HG02943 (cell line): ENCODE results near the gene P2RX2.

Source experiments
- ATAC-seq: cut with Tn5 transposase; IDR thresholded peaks from one replicate; pipeline ENCODE4 v1.9.1; 2021; ENCODE audit warnings: mild to moderate bottlenecking, low read depth, moderate library complexity; ENCODE audit not compliant: unreplicated experiment

Gene P2RX2

GRCh38 chr12:132657004-132657727 lies 38.6 kb downstream of the P2RX2 start:
- ATAC-seq: no peak

GRCh38 chr12:132658149-132658894 lies 39.7 kb downstream of the P2RX2 start:
- no peak for ATAC-seq

GRCh38 chr12:132659146-132659545 lies 40.6 kb downstream of the P2RX2 start:
- no peak for ATAC-seq

GRCh38 chr12:132660052-132660451 lies 41.5 kb downstream of the P2RX2 start:
- ATAC-seq: no peak

GRCh38 chr12:132660996-132661395 lies 42.4 kb downstream of the P2RX2 start:
- no peak for ATAC-seq

GRCh38 chr12:132661972-132662371 lies 43.4 kb downstream of the P2RX2 start:
- ATAC-seq: no peak

- no peak for ATAC-seq
These were observed 44.6 kb downstream of the P2RX2 start for GRCh38 chr12:132662901-132663755.

GRCh38 chr12:132664206-132665148 lies 45.9 kb downstream of the P2RX2 start:
- ATAC-seq: no peak

GRCh38 chr12:132665149-132665491 lies 46.5 kb downstream of the P2RX2 start:
- no peak for ATAC-seq

GRCh38 chr12:132665794-132666193 lies 47.2 kb downstream of the P2RX2 start:
- no peak for ATAC-seq

- no peak for ATAC-seq
These were observed 49.9 kb downstream of the P2RX2 start for GRCh38 chr12:132668191-132669088.

GRCh38 chr12:132669166-132669879 lies 50.7 kb downstream of the P2RX2 start:
- ATAC-seq: no peak
